GM18498 (cell line): ENCODE data around the gene CLIC1.

Source experiments
- ATAC-seq: cut with Tn5 transposase; IDR thresholded peaks from one replicate; pipeline ENCODE4 v1.9.1; 2021; ENCODE audit warnings: mild to moderate bottlenecking, moderate library complexity; ENCODE audit not compliant: unreplicated experiment

Gene CLIC1

GRCh38 chr6:31768363-31769257 is 32.3 kb upstream of the CLIC1 start:
- no peak for ATAC-seq

- no peak for ATAC-seq
Observed at GRCh38 chr6:31767096-31767645, 30.8 kb upstream of the CLIC1 start.

DNA sequence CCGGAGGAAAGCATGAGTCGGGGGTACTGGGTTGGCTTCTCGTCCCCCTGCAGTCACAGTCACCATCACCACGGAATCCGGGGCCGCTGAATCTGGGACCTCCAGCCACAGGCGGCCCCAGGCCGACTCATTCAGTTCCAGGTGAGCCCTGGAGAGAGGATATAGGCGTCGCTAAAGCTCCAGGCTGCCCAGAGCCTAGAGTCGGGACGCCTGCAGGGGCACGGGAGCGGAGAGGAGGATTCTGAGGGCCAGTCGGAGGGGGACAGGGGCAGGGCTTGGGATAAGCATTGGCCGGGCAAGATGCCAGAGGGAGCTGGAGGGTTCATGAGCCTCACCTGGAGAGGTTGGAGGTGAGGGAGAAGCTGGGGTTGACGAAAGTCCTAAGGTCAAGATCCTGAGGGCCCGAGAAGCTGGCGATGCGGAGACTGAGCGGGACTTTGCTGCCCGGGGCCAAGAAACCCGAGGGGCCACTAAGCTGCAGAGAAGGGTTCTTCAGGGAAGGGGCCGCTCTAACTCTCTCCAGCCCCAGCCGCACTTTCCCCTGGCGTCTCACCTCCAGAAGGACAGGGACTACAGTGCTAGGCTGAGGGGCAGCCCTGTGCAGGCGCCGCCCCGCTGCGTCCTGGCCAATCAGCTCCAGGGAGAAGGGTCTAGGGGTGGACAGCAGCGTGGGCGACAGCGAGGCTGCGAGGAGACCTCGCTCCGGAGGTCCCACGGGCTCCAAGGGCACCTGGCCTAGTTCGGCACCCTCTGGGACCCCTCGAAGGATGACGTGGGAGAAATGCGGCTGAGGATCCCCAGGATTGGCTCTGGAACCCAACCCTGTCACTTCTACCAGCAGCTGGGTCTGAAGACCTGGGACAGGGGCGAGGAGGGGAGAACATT is 29.8 kb upstream of the CLIC1 start:
- ATAC-seq, result no peak

DNA sequence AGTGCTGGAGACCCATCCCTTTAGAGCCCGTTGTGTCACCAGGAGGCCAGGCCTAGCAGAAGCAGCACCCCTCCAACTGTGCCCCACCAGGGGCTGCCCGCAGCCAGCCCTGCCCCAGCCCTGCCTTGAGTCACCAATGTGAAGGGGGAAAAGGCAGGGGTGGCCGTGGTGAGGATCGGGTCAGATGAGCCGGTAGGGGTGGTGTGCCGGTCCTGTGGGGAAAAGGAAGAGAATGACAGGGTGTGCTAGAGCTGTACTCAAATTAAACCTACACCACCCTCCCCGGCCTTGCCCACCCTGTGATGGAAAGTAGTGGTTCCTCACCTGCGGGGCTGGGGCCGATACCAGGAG is 29.2 kb upstream of the CLIC1 start:
- ATAC-seq, result no peak

- no peak for ATAC-seq
Observed at GRCh38 chr6:31764198-31764597, 27.9 kb upstream of the CLIC1 start.

DNA sequence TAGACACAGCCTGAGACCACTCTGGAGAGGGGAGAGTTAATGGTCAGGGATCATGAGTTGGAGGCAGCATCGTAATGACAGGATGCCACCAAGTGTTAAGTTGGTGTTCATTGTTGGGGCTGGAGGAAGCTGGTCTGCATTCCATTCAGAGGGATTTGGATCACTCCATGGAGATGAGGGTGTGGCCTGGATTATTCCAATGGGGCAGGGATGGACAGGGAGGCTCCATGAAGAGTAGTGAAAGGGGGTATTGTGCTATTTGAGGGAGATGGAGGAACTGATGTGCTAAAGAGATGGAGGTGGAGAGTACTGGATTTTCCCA is 27.2 kb upstream of the CLIC1 start:
- no peak for ATAC-seq

GRCh38 chr6:31762878-31763618 is 26.7 kb upstream of the CLIC1 start:
- ATAC-seq, result no peak

GRCh38 chr6:31762356-31762755 is 26.0 kb upstream of the CLIC1 start, which contains the start of gene SAPCD1:
SAPCD1 (plus strand) TSS chr6:31762656; CDS start chr6:31763055, 399 bp downstream.
- ATAC-seq, result no peak

DNA sequence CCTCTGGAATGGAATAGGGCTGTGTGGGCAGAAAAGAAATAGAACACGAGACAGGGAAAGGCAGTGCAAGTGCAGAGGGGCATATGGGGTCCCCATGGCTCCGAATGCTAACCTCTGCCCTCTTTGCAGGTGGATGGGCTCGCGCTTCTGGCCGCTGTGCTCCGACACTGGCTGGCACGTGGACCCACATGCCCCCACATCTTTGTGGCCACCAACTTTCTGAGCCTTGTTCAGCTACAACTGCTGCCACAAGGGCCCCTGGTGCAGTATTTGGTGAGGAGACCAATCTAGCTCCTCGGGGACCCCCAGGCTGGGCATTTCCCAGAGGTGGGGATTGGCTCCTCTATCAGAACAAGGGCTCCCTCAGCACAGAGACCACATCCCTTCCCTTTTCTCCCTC is 25.0 kb upstream of the CLIC1 start:
- no peak for ATAC-seq

DNA sequence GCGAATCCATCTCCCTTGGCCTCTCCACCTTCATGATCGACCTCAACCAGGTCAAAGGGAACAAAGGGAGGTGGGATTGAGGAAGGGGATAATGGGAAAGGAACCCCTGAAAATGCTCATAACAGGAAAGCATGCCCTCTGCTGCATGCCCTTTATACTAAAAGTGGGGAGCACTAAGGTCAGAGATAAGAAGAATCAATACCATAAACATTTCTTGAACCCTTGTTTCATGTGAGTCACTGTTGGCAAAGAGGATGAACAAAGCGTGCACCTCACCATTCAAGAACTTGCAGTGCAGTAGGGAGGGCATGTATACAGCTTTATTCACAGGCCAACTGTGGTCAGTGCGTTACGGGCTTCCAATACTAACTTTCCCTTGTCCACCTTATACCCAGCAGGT is 24.5 kb upstream of the CLIC1 start:
- ATAC-seq, result no peak

DNA sequence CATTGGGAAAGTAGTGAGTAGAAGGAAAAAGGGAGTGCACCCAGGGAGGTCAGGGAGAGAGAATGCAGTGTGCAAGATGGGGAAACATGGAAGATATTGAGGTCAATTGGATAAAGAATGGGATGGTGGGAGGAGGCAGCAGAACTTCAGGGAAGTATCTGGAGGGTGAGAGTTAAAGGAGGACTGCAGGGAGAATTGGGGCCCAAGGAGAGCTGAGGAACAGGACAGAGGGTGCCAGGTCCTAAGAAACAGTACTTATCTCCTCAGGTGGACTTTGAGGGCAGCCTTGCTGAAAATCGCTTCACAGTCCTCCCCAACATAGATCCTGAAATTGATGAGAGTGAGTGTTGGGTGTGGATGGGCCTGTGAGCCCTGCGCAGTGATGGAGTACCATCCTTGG is 22.0 kb upstream of the CLIC1 start:
- ATAC-seq, result no peak

DNA sequence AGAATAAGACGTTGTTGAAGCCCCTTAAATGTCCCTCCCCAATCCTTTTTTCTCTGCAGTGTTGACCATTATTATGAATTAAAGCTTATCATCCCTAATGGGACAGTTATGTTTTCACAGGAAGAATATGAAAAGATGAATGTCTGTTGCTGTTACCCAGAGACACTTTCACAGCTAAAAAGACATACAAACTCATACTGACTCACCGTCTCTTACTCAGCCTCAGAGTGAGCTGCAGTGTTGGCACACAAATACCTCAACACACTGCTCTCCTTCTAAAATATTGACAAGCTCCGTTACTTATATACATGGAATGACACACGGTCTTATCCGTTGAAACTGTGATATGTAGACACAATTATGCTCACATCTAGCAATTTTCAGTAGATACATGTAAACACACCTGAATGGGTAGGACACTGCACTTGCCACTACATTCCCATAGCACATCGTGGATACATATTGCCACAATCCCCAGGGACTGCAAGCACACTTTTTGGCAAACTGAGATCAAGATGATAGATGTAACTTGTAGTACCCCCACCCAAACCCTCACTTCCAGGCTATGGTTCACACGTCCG is 16.5 kb upstream of the CLIC1 start:
- ATAC-seq, result no peak

GRCh38 chr6:31750411-31751022 is 14.2 kb upstream of the CLIC1 start:
- ATAC-seq, result no peak

- no peak for ATAC-seq
Observed at GRCh38 chr6:31749301-31750036, 13.1 kb upstream of the CLIC1 start.

GRCh38 chr6:31744422-31744821 is 8.1 kb upstream of the CLIC1 start:
- ATAC-seq, result no peak

DNA sequence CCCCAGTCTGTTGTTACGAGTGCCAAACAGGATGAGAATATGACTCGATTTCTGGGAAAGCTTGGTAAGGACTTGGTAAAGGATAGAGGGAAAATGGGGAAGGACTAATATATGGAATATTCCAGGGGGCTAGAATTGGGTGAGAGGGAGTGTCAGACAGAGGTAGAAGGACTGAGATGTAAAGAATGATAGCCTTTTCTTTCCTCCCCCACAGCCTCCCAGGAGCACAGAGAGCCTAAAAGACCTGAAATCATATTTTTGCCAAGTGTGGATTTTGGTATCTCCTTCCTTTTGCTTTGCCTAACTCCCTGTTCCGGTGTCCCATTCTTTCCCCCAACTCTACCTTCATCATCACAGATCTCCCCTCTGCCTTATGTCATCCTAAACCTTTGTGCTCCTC is 6.6 kb upstream of the CLIC1 start:
- no peak for ATAC-seq

GRCh38 chr6:31741815-31742214 is 5.5 kb upstream of the CLIC1 start:
- no peak for ATAC-seq

DNA sequence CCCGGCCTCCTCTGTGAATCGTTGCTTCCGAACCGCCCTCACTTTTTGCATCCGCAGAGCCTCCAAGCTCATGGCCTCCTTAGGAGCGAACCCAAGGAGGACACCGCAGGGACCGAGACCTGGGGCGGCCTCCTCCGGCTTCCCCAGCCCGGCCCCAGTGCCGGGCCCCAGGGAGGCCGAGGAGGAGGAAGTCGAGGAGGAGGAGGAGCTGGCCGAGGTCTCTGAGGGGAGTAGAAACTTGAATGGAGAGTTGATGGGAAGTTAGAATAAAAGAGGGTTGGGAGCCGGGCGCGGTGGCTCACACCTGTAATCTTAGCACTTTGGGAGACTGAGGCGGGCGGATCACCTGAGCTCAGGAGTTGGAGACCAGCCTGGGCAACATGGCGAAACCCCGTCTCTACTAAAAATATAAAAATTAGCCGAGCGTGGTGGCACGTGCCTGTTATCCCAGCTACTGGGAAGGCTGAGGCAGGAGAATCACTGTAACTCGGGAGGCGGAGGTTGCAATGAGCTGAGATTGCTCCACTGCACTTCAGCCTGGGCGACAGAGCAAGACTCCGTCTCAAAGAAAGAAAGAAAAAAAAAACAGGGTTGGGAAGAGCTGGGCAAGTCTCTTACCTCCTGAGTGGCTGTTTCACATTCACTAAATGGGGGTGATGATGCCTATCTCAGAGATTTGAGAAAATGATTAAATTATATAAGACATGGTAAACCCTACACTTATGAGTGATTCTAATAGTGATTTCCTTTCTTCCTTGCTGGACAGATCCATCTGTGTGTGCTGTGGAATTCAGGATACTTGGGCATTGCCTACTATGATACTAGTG is 4.3 kb upstream of the CLIC1 start:
- no peak for ATAC-seq
